Stimulated activated memory B cell treated with anti-CD40 and anti-IgM and Interleukin-4, amounts not matched to agents 10 μg/mL and 1 μg/mL and 100 μg/mL, for 72 hours (primary cell): ENCODE measurements around the gene APOL6.

ENCODE experiments used
- ATAC-seq: fragments of 150-1000 bp; cut with Tn5 transposase; 2 replicates; pipeline ENCODE4 v1.10.0; 2021
- H3K27ac Mint-ChIP-seq: one replicate; pipeline ENCODE4 v1.8.0; 2022; ENCODE audit warnings: mild to moderate bottlenecking, mixed read lengths
- H3K27me3 Mint-ChIP-seq: one replicate; pipeline ENCODE4 v1.8.0; 2022; ENCODE audit warnings: mixed read lengths
- H3K36me3 Mint-ChIP-seq: one replicate; pipeline ENCODE4 v1.8.0; 2022; ENCODE audit warnings: mixed read lengths
- H3K4me1 Mint-ChIP-seq: one replicate; pipeline ENCODE4 v1.8.0; 2022; ENCODE audit warnings: mixed read lengths
- H3K4me3 Mint-ChIP-seq: one replicate; pipeline ENCODE4 v1.8.0; 2022; ENCODE audit warnings: mild to moderate bottlenecking, moderate library complexity, mixed read lengths
- H3K9me3 Mint-ChIP-seq: one replicate; pipeline ENCODE4 v1.8.0; 2022; ENCODE audit warnings: mixed read lengths

APOL6 gene

GRCh38 chr22:35641494-35642120, 6.6 kb upstream of the APOL6 start:
- H3K4me1 Mint-ChIP-seq = no peaks in the 10 kb centered on the region
- ATAC-seq = no peak
- no peak overlapping the region for H3K4me3 Mint-ChIP-seq
- H3K27me3 Mint-ChIP-seq = peaks cover 18% of the 10 kb centered on the region
- no peak overlapping the region for H3K27ac Mint-ChIP-seq
- no peaks in the 10 kb centered on the region for H3K36me3 Mint-ChIP-seq
- no peaks in the 10 kb centered on the region for H3K9me3 Mint-ChIP-seq

- Mint-ChIP-seq H3K4me3 (no peak overlapping the region), H3K9me3 (no peaks in the 10 kb centered on the region), H3K36me3 (no peaks in the 10 kb centered on the region), H3K27me3 (peaks cover 16% of the 10 kb centered on the region), H3K27ac (no peak overlapping the region), H3K4me1 (peaks cover 4% of the 10 kb centered on the region)
- ATAC-seq = no peak
These were observed 5.9 kb upstream of the APOL6 start for GRCh38 chr22:35642305-35642741.

DNA sequence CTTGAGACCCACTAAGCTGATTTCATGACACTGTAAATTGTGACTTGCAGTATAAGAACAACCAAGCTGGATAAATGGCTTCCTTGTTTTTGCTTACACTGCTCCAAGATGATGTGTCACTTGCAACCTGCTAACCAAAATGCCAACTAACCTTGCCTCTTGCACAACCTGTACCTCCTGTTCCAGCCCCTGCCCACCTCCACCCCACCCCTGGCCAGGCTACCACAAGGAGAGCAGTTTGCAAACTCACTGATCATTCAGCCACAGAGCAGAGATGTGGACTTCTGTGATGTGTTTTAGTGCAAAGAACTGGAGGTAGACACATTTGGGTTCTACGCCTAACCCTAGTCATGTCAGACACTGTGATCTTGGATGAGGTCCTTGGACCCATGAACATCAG, 4.3 kb upstream of the APOL6 start:
- H3K4me3 Mint-ChIP-seq = no peak overlapping the region

GRCh38 chr22:35645646-35646045, 2.6 kb upstream of the APOL6 start:
- Mint-ChIP-seq H3K4me3 (no peak overlapping the region), H3K27me3 (no peaks in the 10 kb centered on the region), H3K4me1 (peaks cover 30% of the 10 kb centered on the region), H3K27ac (no peak overlapping the region), H3K9me3 (no peaks in the 10 kb centered on the region), H3K36me3 (no peaks in the 10 kb centered on the region)
- ATAC-seq = no peak

More for the DNA sequence above, 4.3 kb upstream of the APOL6 start:
- Mint-ChIP-seq H3K9me3 (no peaks in the 10 kb centered on the region), H3K4me1 (peaks cover 19% of the 10 kb centered on the region), H3K27me3 (no peaks in the 10 kb centered on the region), H3K36me3 (no peaks in the 10 kb centered on the region), H3K27ac (no peak overlapping the region)
- no peak for ATAC-seq

DNA sequence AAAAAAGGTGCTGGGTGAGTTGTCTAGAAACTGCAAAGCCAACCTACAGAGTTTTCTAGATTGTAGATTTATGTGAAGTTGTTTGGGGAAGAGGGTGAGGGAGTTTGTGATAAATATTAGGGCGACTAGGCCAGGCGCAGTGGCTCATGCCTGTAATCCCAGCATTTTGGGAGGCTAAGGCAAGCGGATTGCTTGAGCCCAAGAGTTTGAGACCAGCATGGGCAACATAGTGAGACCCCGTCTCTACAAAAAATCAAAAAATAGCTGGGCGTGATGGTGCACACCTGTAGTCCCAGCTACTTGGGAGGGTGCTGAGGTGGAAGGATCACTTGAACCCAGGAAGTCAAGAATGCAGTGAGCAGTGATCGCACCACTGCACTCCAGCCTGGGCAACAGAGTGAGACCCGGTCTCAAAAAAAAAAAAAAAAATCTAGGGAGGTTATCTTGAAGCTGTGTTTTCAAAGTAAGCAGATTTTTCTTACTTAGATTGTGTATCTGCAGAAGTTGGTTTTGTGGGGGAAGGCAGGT, 844 bp downstream of the APOL6 start:
- H3K9me3 Mint-ChIP-seq = no peaks in the 10 kb centered on the region
- peak overlapping the region; percentile 98 for H3K27ac Mint-ChIP-seq
- H3K27me3 Mint-ChIP-seq = no peaks in the 10 kb centered on the region
- H3K4me1 Mint-ChIP-seq = peaks cover 30% of the 10 kb centered on the region
- peaks cover 8% of the 10 kb centered on the region for H3K36me3 Mint-ChIP-seq
- no peak for ATAC-seq
- peak overlapping the region; percentile 98 for H3K4me3 Mint-ChIP-seq

GRCh38 chr22:35649636-35650250, 1.5 kb downstream of the APOL6 start:
- no peak for ATAC-seq
- peaks cover 30% of the 10 kb centered on the region for H3K4me1 Mint-ChIP-seq
- peak overlapping the region; percentile 98 for H3K27ac Mint-ChIP-seq
- peak overlapping the region; percentile 98 for H3K4me3 Mint-ChIP-seq
- H3K27me3 Mint-ChIP-seq = no peaks in the 10 kb centered on the region
- H3K36me3 Mint-ChIP-seq = peaks cover 10% of the 10 kb centered on the region
- no peaks in the 10 kb centered on the region for H3K9me3 Mint-ChIP-seq

- H3K27ac Mint-ChIP-seq = no peak overlapping the region
- no peak for ATAC-seq
- no peaks in the 10 kb centered on the region for H3K9me3 Mint-ChIP-seq
- peaks cover 30% of the 10 kb centered on the region for H3K4me1 Mint-ChIP-seq
- H3K4me3 Mint-ChIP-seq = no peak overlapping the region
- peaks cover 11% of the 10 kb centered on the region for H3K36me3 Mint-ChIP-seq
- H3K27me3 Mint-ChIP-seq = no peaks in the 10 kb centered on the region
These were observed 2.8 kb downstream of the APOL6 start for GRCh38 chr22:35651085-35651484.

DNA sequence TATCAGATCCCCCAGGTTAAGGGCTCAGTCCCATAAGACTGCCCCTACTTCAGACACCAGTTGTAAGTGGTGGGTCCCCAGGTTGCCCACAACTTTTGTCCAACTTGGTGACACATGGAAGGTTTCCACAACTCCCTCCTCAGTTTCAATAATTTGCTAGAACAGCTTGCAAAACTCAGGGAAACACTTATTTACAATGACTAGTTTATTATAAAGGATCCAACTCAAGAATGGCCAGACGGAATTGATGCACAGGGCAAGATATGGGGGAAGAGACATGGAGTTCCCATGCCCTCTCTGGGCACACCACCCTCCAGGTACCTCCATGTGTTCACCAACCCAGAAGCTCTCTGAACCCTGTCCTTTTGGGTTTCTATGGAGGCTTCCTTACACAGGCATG, 5.6 kb downstream of the APOL6 start:
- Mint-ChIP-seq H3K4me1 (peaks cover 13% of the 10 kb centered on the region), H3K27ac (no peak overlapping the region), H3K36me3 (peaks cover 35% of the 10 kb centered on the region), H3K27me3 (no peaks in the 10 kb centered on the region), H3K4me3 (no peak overlapping the region), H3K9me3 (no peaks in the 10 kb centered on the region)
- ATAC-seq = no peak

- no peaks in the 10 kb centered on the region for H3K27me3 Mint-ChIP-seq
- H3K36me3 Mint-ChIP-seq = peaks cover 45% of the 10 kb centered on the region
- no peak overlapping the region for H3K27ac Mint-ChIP-seq
- H3K4me3 Mint-ChIP-seq = no peak overlapping the region
- no peak for ATAC-seq
- H3K4me1 Mint-ChIP-seq = peaks cover 10% of the 10 kb centered on the region
- no peaks in the 10 kb centered on the region for H3K9me3 Mint-ChIP-seq
These were observed 8.1 kb downstream of the APOL6 start for GRCh38 chr22:35656284-35656752.

GRCh38 chr22:35657571-35658312, 9.5 kb downstream of the APOL6 start:
- ATAC-seq = no peak
- H3K36me3 Mint-ChIP-seq = peaks cover 53% of the 10 kb centered on the region
- no peaks in the 10 kb centered on the region for H3K27me3 Mint-ChIP-seq
- H3K4me3 Mint-ChIP-seq = no peak overlapping the region
- no peaks in the 10 kb centered on the region for H3K9me3 Mint-ChIP-seq
- no peak overlapping the region for H3K27ac Mint-ChIP-seq
- H3K4me1 Mint-ChIP-seq = peaks cover 14% of the 10 kb centered on the region

DNA sequence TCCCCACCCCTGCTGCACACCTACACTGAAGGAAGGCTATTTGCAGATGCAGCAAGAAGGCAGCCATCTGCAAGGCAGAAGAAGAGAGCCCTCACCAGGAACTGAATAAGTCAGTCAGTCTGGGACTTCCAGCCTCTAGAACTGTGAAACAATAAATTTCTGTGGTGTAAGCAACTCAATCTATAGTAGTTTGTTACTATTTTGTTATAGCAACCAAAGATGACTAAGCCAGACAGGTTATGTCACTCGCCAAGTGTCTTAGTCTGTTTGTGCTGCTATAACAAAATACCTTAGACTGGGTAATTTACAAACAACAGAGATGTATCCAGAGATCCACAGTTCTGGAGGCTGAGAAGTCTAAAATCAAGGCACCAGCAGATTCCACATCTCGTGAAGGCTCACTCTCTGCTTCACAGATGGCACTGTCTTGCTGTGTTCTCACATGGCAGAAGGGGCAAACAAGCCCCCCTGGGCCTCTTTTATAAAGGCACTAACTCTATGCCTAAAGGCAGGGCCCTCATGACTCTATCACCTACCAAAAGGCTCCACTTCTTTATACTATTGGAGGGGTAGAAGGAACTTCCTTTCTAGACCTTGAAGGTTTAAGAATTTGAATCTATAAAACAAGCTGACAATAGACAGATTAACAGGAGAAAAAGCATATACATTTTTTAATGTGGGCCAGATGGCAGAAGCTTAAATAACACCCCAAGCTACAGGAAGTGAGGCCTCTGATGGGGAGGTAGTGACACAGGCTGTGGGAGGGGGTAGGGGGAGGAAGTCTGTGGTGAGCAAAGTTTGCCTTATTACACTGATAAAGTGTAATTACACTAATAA, 12.3 kb downstream of the APOL6 start:
- Mint-ChIP-seq H3K4me3 (no peak overlapping the region), H3K27me3 (no peaks in the 10 kb centered on the region), H3K9me3 (peaks cover 2% of the 10 kb centered on the region), H3K27ac (peak overlapping the region; percentile 76), H3K36me3 (peaks cover 51% of the 10 kb centered on the region), H3K4me1 (peaks cover 14% of the 10 kb centered on the region)
- ATAC-seq = peak; percentile 79

DNA sequence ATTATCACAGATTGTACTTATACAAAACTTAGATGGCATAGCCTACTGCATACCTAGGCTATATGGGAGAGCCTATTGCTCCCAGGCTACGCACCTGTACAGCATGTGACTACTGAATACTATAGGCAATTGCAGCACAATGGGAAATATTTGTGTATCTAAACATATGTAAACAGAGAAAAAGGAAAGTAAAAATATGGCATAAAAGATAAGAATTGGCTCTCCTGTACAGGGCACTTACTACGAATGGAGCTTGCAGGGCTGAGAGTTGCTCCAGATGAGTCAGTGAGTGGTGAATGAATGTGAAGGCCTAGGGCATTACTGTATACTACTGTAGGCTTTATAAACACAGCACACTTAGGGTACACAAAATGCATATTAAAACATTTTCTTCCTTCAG, 13.2 kb downstream of the APOL6 start:
- no peaks in the 10 kb centered on the region for H3K27me3 Mint-ChIP-seq
- peak overlapping the region; percentile 76 for H3K27ac Mint-ChIP-seq
- no peak for ATAC-seq
- peaks cover 48% of the 10 kb centered on the region for H3K36me3 Mint-ChIP-seq
- H3K4me1 Mint-ChIP-seq = peaks cover 14% of the 10 kb centered on the region
- H3K9me3 Mint-ChIP-seq = peaks cover 2% of the 10 kb centered on the region
- no peak overlapping the region for H3K4me3 Mint-ChIP-seq

GRCh38 chr22:35662914-35663313, 14.7 kb downstream of the APOL6 start:
- ATAC-seq = no peak
- H3K27me3 Mint-ChIP-seq = no peaks in the 10 kb centered on the region
- H3K27ac Mint-ChIP-seq = no peak overlapping the region
- peaks cover 14% of the 10 kb centered on the region for H3K4me1 Mint-ChIP-seq
- no peak overlapping the region for H3K4me3 Mint-ChIP-seq
- peaks cover 2% of the 10 kb centered on the region for H3K9me3 Mint-ChIP-seq
- peaks cover 52% of the 10 kb centered on the region for H3K36me3 Mint-ChIP-seq

DNA sequence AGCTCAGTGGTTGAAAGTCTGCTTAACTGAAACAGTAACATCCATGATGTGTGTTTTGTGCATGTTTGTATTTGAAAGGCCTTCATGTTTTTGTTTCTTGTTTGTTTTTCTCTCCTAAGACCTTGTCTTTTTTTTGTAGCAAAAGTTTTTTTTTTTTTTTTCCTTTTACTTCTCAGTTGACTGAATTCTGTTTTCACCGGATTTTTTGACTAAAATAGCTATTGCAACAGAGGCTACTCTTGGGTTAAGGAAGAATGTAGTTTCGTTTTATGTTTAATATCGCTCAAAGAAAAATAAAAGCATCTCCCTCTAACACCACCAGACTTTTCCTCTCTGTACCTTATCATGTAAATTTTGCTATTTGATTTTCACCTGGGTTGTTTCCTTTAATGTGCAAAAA, 15.1 kb downstream of the APOL6 start:
- H3K4me3 Mint-ChIP-seq = no peak overlapping the region
- peaks cover 14% of the 10 kb centered on the region for H3K4me1 Mint-ChIP-seq
- no peak overlapping the region for H3K27ac Mint-ChIP-seq
- H3K36me3 Mint-ChIP-seq = peaks cover 52% of the 10 kb centered on the region
- H3K27me3 Mint-ChIP-seq = no peaks in the 10 kb centered on the region
- peaks cover 2% of the 10 kb centered on the region for H3K9me3 Mint-ChIP-seq
- no peak for ATAC-seq
